Upper lobe of right lung (tissue), 1 donor: Measurements from ENCODE around the gene RERE. TPM values are rescaled to one million over a fixed set of nuclear protein-coding genes. Genes with fewer than 3 reads are reported as not detected.

ENCODE experiments used
- ATAC-seq: fragments of 200-7000 bp; cut with Tn5 transposase; one replicate; pipeline ENCODE4 v1.9.1; 2020; ENCODE audit warnings: mild to moderate bottlenecking, moderate library complexity
- DNase-seq: peaks from one replicate; pipeline ENCODE4 v3.0.0-alpha.2; 2020
- H3K27ac ChIP-seq: fragments of 200-600 bp; one replicate; pipeline ENCODE4 v1.8.0; 2022
- H3K27me3 ChIP-seq: fragments of 200-600 bp; one replicate; pipeline ENCODE4 v1.8.0; 2022; ENCODE audit warnings: mild to moderate bottlenecking
- H3K36me3 ChIP-seq: fragments of 200-600 bp; one replicate; pipeline ENCODE4 v1.8.0; 2022
- H3K4me1 ChIP-seq: fragments of 200-600 bp; one replicate; pipeline ENCODE4 v1.8.0; 2022
- H3K4me3 ChIP-seq: fragments of 200-600 bp; one replicate; pipeline ENCODE4 v1.8.0; 2022; ENCODE audit warnings: mild to moderate bottlenecking
- H3K9me3 ChIP-seq: fragments of 200-600 bp; one replicate; pipeline ENCODE4 v1.8.0; 2022
- intact Hi-C: fragments of 100-400 bp; cut with DNase I; formaldehyde crosslinking; loops from one replicate; pipeline ENCODE4 v1.11.0; 2022
- total RNA-seq: library from RNA; stranded (reverse); fragmentation: NEBNext Ultra II Directional; extraction: Animal tissue kit (Norgen Biotek cat#: 25700); gene quantifications from one replicate; pipeline ENCODE4 v1.2.1, GENCODE V29; 2021
- TF ChIP-seq, protein P1 (sequence below): fragments of 200-600 bp; IDR thresholded peaks from one replicate; pipeline ENCODE4 v1.8.0; 2022; ENCODE audit warnings: antibody characterized with exemption
- donor health status: DM: no; HTN: yes; CAD: no; lungs with severe emphysema.

Gene RERE
- total RNA-seq, 1 donor from 2014 or later: 99.6 TPM

DNA sequence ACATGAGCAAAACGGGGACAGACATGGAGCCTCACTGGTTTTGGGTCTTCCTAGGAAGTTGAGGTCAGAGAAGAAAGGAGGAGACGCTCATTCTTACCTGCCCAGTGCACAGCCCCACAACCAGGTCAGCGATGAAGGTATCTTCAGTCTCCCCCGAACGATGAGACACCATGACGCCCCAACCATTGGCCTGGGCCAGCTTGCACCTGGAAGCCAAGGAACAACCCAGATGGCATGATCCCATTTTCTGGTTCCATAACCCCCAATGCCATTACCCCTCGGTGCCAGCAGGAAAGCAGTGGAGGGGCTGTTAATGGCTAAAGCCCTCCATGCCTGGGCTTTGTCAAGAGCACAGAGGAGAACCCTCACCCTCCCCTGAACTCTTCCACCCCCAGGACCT is 45.7 kb upstream of the RERE start:
- intact Hi-C loops: no loop called here
- no peak overlapping the region for H3K27ac ChIP-seq
- no peaks in the 10 kb centered on the region for H3K9me3 ChIP-seq
- peaks cover 17% of the 10 kb centered on the region for H3K4me1 ChIP-seq
- H3K4me3 ChIP-seq: no peak overlapping the region
- no peaks in the 10 kb centered on the region for H3K27me3 ChIP-seq
- TF ChIP-seq, protein P1, sequence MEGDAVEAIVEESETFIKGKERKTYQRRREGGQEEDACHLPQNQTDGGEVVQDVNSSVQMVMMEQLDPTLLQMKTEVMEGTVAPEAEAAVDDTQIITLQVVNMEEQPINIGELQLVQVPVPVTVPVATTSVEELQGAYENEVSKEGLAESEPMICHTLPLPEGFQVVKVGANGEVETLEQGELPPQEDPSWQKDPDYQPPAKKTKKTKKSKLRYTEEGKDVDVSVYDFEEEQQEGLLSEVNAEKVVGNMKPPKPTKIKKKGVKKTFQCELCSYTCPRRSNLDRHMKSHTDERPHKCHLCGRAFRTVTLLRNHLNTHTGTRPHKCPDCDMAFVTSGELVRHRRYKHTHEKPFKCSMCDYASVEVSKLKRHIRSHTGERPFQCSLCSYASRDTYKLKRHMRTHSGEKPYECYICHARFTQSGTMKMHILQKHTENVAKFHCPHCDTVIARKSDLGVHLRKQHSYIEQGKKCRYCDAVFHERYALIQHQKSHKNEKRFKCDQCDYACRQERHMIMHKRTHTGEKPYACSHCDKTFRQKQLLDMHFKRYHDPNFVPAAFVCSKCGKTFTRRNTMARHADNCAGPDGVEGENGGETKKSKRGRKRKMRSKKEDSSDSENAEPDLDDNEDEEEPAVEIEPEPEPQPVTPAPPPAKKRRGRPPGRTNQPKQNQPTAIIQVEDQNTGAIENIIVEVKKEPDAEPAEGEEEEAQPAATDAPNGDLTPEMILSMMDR: no peak
- ATAC-seq (no peak), DNase-seq (no peak)
- H3K36me3 ChIP-seq: peaks cover 99% of the 10 kb centered on the region

DNA sequence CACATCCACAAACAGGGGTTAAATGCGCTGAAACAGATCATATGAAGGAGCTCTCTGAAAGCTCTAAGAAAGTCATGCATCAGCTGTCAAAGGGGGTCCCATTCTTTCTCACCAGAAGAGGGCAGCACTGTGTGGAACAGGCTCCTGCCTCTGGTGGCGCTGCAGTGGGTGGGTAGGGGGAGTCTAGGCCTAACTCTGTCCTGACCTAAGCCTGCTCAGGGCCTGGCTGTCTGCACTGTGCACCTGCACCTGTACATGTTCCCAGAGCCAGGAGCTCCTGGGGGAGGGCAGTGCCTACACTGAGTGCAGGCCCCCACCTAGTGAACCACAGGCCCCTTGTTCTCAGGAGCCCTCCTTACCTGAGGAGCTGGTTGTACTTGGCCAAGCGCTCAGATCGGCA is 45.1 kb upstream of the RERE start:
- Histone ChIP-seq H3K27ac (no peak overlapping the region), H3K36me3 (peaks cover 99% of the 10 kb centered on the region), H3K9me3 (no peaks in the 10 kb centered on the region), H3K27me3 (no peaks in the 10 kb centered on the region), H3K4me1 (peaks cover 19% of the 10 kb centered on the region), H3K4me3 (no peak overlapping the region)
- peak; percentile 43 for ATAC-seq
- DNase-seq: no peak
- TF ChIP-seq, protein P1: peak; percentile 45
- intact Hi-C loops: no loop called here

DNA sequence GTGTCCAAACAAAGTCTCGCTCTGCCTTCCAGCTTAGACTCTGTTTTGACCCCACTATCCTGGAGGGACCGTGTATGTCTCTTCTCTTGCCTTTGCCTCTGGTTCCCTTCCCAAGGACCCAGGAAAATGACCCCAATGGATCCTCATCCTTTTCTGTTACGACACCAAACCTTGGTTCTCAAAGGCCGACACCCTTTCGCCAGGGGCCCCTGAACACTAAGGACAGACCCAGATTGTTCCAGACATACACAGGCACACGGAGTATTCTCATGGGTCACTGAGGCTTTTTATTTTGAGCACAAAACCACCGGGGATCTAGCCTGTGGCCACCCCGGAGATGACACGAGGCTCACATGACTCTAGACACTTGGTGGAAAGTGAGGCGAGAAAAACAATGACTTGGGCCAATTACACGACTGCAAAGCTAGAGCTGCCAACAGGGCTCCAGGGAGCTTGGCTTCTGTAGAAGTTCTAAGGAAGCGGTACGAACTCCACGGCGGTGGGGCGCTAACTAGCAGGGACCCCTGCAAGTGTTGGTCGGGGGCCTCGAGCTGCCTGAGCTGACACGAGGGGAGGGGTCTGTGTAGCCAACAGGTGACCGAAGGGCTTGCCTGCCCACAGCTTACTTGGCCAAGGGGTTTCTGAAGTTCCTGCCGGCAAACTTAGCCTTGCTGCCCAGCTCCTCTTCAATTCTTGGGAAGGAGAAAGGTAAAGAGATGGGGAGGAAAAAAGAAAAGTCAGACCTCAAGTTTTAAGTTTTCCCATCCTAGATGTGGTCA is 43.5 kb upstream of the RERE start:
- ATAC-seq (no peak), DNase-seq (no peak)
- Histone ChIP-seq H3K9me3 (no peaks in the 10 kb centered on the region), H3K27ac (no peak overlapping the region), H3K4me3 (no peak overlapping the region), H3K27me3 (no peaks in the 10 kb centered on the region), H3K36me3 (peaks cover 92% of the 10 kb centered on the region), H3K4me1 (peaks cover 18% of the 10 kb centered on the region)
- TF ChIP-seq, protein P1: no peak
- intact Hi-C loops: no loop called here

DNA sequence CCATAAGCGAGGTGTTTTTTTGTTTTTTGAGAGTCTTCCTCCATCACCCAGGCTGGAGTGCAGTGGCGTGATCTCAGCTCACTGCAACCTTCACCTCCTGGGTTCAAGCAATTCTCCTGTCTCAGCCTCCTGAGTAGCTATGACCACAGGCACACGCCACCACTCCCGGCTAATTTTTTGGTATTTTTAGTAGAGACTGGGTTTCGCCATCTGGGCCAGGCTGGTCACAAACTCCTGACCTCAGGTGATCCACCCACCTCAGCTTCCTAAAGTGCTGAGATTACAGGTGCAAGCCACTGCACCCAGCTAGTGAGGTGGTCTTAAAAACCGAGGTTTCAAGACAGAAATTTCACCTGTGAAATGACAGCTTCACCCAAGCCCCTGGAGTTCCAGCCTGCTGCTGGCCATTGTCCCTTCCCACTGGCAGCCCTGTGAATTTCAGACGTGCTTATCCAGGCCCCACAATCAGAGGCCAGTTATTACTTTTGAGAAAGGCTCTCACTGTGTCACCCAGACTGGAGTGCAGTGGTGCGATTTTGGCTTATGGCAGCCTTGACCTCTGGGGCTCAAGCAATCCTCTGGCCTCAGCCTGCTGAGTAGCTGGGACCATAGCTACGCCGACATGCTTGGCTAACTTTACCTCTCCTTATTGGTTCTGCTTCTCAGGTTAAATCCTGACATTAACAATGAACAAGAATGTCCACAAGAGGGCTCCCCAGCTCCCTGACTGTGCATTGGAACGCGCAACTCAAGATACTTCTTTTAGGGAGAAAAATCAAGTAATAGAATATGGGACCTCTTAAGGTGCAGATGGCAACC is 41.7 kb upstream of the RERE start:
- ATAC-seq (peak; percentile 74), DNase-seq (no peak)
- no peak overlapping the region for H3K27ac ChIP-seq
- no peak overlapping the region for H3K4me3 ChIP-seq
- peaks cover 18% of the 10 kb centered on the region for H3K4me1 ChIP-seq
- TF ChIP-seq, protein P1: peak; percentile 65
- no peaks in the 10 kb centered on the region for H3K27me3 ChIP-seq
- no peaks in the 10 kb centered on the region for H3K9me3 ChIP-seq
- H3K36me3 ChIP-seq: peaks cover 73% of the 10 kb centered on the region
- intact Hi-C loops: no loop called here

DNA sequence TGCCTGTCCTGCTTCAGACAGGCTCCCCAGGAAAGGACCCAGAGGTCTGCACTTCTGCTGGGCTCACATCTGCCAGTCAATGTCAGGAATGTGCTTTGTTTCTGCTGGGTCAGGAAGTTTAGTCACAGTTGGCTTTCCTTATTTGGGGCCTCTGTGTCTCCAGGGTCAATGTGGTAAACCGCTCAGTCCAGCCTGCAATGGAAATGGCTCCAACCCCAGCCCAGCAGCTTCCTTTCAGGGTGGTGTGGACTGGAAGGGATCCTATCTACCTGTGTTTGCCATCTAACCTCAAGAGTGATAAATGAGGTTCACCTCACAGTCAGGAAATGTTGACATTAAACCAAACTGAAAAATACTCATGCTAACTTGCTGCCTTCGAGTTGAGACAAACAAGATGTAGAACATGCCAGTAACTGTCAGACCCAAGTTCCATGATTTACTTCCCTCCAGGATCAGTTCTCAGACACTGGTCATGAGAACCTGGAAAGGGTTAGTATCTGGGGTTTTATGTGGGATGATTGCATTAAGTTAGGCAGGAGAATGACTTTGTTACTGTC is 40.8 kb upstream of the RERE start:
- peaks cover 64% of the 10 kb centered on the region for H3K36me3 ChIP-seq
- DNase-seq (no peak), ATAC-seq (peak; percentile 39)
- no peak overlapping the region for H3K4me3 ChIP-seq
- H3K9me3 ChIP-seq: no peaks in the 10 kb centered on the region
- H3K4me1 ChIP-seq: peaks cover 18% of the 10 kb centered on the region
- no peaks in the 10 kb centered on the region for H3K27me3 ChIP-seq
- TF ChIP-seq, protein P1: no peak
- H3K27ac ChIP-seq: peak overlapping the region; percentile 4
- intact Hi-C loops: no loop called here
